Measurements from ENCODE around the gene SLC39A12. TPM values are rescaled to one million over a fixed set of nuclear protein-coding genes. Genes with fewer than 3 reads are reported as not detected.

Gene SLC39A12
- total and polyA plus RNA-seq, 2 experiments from 2014 or later: not detected

GRCh38 chr10:18021725-18022480, 70.2 kb downstream of the SLC39A12 start:
- Mint-ChIP-seq H3K4me3 (no peak overlapping the region), H3K27me3 (ENCODE audit: insufficient read depth, low read depth, poor library complexity) (peaks cover 2% of the 10 kb centered on the region), H3K36me3 (ENCODE audit: low read depth) (no peaks in the 10 kb centered on the region; the same call in 2 of the 3 replicates), H3K4me1 (no peaks in the 10 kb centered on the region), H3K9me3 (peaks cover 29% of the 10 kb centered on the region; the same call in 2 of the 3 replicates), H3K27ac (no peak overlapping the region)
- H3K36me3 ChIP-seq (ENCODE audit: insufficient read depth): no peaks in the 10 kb centered on the region
- no peaks in the 10 kb centered on the region for H4K20me1 ChIP-seq (replicated peaks; ENCODE audit: insufficient read depth)
- H3K4me2 ChIP-seq: no peak overlapping the region
- H3K79me2 ChIP-seq (replicated peaks; ENCODE audit: insufficient read depth): no peaks in the 10 kb centered on the region
- no peak overlapping the region for H3K4me3 ChIP-seq
- no peak overlapping the region for H2AFZ ChIP-seq
- H3K4me1 ChIP-seq (ENCODE audit: insufficient read depth): no peaks in the 10 kb centered on the region
- no peak overlapping the region for H3K27ac ChIP-seq (ENCODE audit: low read depth)
- no peaks in the 10 kb centered on the region for H3K27me3 ChIP-seq (ENCODE audit: insufficient read depth)
- TF ChIP-seq ZNF462 (CRISPR knock-in tag; IDR thresholded peaks at IDR 0.05) (no peak), ZNF114 (CRISPR knock-in tag; IDR thresholded peaks at IDR 0.05) (no peak), POLR2AphosphoS5 (IDR thresholded peaks at IDR 0.05; ENCODE audit: low read depth) (no peak), EZH2 (IDR thresholded peaks at IDR 0.05; ENCODE audit: low read depth, unreplicated experiment) (no peak), EZH2phosphoT487 (IDR thresholded peaks at IDR 0.05; ENCODE audit: unreplicated experiment) (no peak), ETS1 (IDR thresholded peaks at IDR 0.05) (no peak), ZNF331 (CRISPR knock-in tag; IDR thresholded peaks at IDR 0.05; ENCODE audit: low read depth) (no peak), JUNB (IDR thresholded peaks at IDR 0.05; ENCODE audit: unreplicated experiment) (no peak)
- H3F3A ChIP-seq (replicated peaks; ENCODE audit: low read depth): no peaks in the 10 kb centered on the region
- ATAC-seq (no peak), DNase-seq (ENCODE audit: low spot score) (no peak)
- no peaks in the 10 kb centered on the region for H3K9me2 ChIP-seq (ENCODE audit: insufficient read depth)
